ENCODE results near the gene TRIM16.
"Not testable (repeated sequence)": the region's sequence is repeated elsewhere in the genome, so short reads cannot be mapped to it uniquely, and the experiment has no call there.

- TF ChIP-seq EZH2 (IDR thresholded peaks at IDR 0.05); POLR2AphosphoS5 (IDR thresholded peaks at IDR 0.05; ENCODE audit: borderline replicate concordance, low read depth, low read length): not testable (repeated sequence)
Measured at GRCh38 chr17:15687494-15687893, 3.4 kb upstream of the TRIM16 start.

Measured in SK-N-MC (cell line).